Stimulated activated CD4-positive, alpha-beta T cell treated with anti-CD3 and anti-CD28 coated beads, Interleukin-15, amount 100 ng/mL, for 24 hours (primary cell): ENCODE data around the gene ATP1A3.
"Not testable (repeated sequence)": the region's sequence is repeated elsewhere in the genome, so short reads cannot be mapped to it uniquely, and the experiment has no call there.

Source experiments
- DNase-seq: peaks from one replicate; pipeline ENCODE4 v3.0.0-alpha.2; 2020

The ATP1A3 gene

DNA sequence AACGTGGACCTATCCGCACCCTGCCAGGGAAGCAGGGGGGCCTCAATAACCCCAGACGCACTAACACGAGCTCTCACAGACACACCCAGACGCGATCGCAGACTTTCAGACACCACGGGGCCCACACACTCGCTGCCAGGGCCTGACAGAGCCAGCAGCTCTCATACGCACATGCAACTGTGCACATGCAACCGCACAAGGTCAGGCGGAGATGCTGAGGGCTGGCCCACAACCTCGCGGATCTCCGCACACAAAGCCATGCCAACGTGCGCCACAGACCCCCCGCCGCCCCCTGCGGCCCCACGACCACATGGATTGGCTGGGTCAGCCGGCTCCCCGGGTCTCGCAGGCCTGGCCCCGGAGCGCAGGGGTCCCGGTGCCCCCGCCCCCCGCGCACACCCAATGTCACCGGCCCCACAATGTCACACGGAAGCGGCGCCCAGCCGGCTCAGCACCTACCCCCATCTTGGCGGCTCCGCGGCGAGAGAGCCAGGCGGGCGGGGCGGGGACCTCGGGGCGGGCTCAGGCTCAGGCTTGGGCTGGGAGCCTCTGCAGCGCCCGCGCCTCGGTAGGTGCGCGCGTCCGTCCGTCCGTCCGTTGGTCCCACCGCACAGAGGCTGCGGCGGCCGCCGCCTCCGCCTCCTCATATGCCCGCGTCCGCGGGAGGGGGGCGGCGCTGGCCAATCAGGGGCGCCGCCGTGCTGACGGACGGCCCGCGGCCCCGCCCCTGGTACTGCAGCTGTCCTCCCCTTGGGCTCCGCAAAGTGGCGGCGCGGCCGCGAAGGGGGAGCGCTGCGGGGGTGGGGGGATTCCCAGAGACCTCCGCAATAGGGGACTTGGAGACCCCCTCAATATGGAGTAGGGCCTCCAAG is at the start of gene ATP1A3:
ATP1A3 (minus strand) TSS at position 619 of the 872 bp plus-strand sequence; CDS start at position 465, 154 bp downstream.
- DNase-seq, result peak; percentile 77

- DNase-seq, result no peak
These were observed 48.6 kb upstream of the ATP1A3 start for GRCh38 chr19:42042455-42043170.

DNA sequence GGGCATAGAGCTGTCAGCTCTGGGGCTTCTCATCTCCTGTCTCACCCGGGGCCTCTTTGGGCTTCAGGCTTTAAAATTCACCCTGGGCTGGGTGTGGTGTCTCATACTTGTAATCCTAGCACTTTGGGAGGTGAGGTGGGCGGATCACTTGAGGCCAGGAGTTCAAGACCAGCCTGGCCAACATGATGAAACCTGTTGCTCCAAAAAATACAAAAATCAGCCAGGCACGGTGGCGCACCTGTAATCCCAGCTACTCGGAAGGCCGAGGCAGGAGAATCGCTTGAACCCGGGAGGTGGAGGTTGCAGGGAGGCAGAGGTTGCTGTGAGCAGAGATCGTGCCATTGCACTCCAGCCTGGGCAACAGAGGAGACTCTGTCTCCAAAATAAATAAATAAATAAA is 46.5 kb upstream of the ATP1A3 start:
- DNase-seq, result not testable (repeated sequence)

GRCh38 chr19:42040031-42040430 is 46.0 kb upstream of the ATP1A3 start:
- no peak for DNase-seq

DNA sequence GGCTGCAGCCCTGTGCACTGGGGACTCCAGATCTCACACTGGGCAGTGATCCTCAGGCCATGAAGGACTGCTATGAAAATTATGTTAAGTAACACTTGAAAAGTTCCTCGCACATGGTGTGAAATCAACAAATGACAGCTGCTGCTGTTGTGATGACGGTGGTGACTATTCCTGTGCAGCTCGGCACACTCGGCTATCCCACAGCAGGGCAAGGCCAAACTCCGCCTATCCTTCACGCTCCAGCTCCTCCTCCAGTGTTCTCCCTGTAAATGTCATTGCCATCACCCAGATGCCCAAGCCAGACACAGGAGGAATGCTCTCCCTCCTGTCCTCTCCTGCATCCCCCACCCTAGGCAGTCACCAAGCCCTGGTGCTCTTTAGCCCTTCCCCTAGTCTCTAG is 44.6 kb upstream of the ATP1A3 start:
- DNase-seq, result no peak

GRCh38 chr19:42037649-42038048 is 43.6 kb upstream of the ATP1A3 start:
- DNase-seq, result no peak

DNA sequence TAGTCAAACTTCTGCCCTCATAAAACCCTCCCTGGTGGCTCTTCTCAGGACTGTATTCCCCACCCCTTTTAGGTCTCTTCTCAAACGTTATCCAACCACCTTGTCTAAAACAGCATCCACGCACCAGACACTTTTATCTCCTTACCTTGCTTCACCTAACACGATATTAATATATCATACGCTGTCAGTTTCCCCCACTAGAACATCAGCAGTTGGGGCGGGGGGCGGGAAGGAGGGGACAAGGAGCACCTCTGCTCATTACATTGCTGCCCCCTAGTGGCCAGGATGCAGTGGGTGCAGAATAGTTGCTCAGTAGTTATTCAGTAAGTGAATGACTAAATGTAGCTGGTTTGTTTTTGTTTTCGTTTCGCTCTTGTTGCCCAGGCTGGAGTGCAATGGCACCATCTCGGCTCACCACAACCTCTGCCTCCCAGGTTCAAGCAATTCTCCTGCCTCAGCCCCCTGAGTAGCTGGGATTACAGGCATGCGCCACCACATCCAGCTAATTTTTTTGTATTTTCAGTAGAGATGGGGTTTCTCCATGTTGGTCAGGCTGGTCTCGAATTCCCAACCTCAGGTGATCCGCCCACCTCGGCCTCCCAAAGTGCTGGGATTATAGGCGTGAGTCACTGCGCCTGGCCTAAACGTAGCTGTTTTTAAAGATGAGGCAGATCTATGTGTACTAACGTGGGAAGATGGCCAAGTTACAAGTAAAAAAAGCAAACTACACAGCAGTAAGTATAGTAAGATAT is 40.8 kb upstream of the ATP1A3 start:
- DNase-seq, result peak; percentile 74

- no peak for DNase-seq
These were observed 39.4 kb upstream of the ATP1A3 start for GRCh38 chr19:42033413-42033812.

DNA sequence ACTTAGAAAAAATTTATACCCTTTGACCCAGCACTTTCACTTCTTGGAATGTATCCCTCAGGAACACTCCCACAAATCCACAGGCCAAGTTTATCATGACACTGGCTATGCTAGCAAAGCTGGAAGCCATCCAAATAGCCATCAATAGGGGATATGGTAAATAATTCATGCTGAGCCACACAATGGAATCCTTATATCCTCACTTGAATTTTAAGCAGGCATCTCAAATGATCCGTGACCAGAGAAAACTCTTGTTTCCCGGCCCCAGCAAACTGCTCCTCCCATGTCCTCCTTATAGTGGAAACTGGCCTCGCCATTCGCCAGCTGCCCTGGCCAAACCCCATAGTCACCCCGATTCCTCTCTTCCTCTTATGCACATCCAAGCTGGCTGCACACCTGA is 38.4 kb upstream of the ATP1A3 start:
- no peak for DNase-seq

DNA sequence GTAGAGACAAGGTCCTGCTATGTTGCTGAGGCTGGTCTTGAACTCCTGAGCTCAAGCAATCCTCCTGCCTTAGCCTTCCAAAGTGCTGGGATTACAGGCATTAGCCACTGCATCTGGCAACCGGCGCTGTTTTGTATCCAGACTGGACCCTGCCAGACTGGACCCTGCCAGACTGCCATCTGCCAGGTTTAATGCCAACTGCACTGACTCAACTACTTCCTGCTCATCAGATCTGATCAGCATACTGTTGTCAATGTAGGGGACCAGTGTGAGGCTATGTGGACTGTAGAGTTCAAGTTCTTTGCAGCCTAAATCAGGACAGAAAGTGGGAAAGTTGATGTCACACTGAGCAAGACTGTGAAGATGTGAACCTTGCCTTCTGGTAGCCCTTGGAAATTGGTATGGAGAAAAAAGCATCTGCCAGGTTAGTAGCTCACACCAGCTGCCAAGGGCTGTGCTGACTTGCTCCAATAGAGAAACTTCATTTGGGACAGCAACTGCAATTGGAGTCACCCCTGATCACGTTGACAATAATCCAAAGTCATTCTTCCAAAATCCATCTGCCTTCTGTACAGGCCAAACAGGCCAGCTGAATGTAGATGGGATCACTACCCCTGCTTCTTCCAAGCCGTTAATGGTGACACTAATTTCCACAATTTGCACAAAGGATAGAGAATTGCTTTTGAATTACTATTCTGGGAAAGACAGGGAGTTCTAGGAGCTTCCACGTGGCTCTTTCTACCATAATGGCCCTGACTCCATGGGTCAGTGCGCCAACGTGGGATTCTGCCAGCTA is 36.8 kb upstream of the ATP1A3 start:
- DNase-seq, result no peak

DNA sequence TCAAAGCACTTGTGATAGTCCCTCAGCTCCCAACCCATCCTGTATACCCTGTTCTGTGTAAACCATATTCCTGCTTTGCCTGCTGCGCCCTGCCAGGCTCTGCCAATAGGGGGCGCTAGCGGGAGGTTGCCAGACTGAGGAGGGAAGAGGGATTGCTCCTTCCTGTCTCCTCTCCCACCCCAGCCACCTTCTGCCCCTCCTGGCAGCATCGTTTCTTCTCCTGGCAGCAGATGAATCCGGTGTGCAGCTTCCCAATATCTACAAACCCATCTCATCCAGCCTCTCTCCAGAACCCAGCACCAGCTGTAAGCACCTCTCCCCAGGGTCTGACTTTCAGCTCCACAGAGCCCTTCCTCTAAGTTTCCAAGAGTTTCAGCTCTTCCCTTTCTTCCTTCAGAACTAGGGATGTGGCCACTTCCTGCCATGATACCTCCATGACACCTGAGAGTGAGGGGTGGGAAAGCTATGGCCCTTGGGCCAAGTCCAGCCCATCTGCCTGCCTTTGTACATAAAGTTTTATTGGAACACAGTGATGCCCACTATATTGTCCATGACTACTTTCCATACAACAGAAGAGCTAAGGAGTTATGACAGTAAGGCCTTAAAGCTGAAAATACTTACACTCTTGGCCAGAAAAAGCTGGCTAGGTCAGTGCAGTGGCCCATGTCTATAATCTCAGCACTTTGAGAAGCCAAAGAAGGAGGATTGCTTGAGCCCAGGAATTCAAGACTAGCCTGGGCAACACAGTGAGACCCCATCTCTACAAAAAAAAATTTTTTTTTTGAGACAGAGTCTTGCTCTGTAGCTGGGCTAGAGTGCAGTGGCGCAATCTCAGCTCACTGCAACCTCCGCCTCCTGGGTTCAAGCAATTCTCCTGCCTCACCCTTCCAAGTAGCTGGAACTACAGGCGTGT is 34.5 kb upstream of the ATP1A3 start:
- peak; percentile 48 for DNase-seq

- DNase-seq, result no peak
These were observed 30.6 kb upstream of the ATP1A3 start for GRCh38 chr19:42024622-42025111.

DNA sequence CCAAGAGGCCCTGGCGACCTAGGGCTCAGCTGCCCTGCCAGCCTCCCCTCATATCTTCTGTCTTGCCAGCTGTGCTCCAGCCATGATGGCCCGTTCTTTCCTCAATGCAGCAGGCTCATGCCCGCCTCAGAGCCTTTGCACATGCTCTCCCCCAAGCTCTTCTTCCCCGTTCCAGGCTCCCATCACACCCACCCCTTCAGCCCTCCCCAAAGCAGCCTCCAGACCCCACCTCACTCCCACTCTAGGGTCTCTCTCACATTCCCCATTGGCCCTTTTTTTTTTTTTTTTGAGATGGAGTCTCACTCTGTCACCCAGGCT is 29.9 kb upstream of the ATP1A3 start:
- no peak for DNase-seq

GRCh38 chr19:42023121-42023942 is 29.3 kb upstream of the ATP1A3 start:
- peak; percentile 33 for DNase-seq

GRCh38 chr19:42022616-42023015 is 28.6 kb upstream of the ATP1A3 start:
- no peak for DNase-seq

GRCh38 chr19:42021185-42021584 is 27.2 kb upstream of the ATP1A3 start:
- DNase-seq, result no peak

- DNase-seq, result no peak
These were observed 24.6 kb upstream of the ATP1A3 start for GRCh38 chr19:42018503-42019193.

DNA sequence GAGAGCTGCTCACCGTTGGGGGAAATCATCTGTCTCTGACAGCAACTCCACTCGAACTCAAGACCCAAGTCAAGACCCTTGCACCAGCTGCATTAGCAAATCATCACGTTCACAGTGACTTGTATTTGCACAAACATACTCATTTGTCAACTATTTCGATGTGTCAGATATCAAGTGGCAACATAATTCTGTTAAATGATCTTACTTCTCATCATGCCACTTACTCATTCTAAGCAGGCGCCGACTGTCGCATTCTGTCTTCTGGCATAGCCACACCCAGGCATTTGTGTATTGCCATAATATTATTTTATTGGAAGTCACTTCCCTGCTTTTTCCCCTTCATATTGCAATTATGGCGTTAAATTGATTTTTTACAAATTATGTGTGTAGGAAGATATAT is 23.0 kb upstream of the ATP1A3 start:
- DNase-seq, result no peak

DNA sequence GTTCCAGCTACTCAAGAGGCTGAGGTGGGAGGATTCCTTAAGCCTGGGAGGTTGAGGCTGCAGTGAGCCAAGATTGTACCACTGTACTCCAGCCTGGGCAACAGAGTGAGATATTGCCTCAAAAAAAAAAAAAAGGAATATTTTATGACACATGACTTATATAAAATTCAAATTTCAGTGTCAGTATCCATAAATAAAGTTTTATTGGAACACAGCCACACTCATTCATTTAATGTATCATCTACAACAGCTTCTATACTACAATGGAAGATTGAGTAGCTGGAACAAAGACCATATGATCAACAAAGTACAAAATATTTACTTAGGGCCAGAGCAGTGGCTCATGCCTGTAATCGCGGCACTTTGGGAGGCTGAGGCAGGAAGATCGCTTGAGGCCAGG is 18.7 kb upstream of the ATP1A3 start:
- DNase-seq, result not testable (repeated sequence)
